Central memory CD4-positive, alpha-beta T cell (primary cell): Measurements from ENCODE around the gene BTNL9.
"Not testable (repeated sequence)": the region's sequence is repeated elsewhere in the genome, so short reads cannot be mapped to it uniquely, and the experiment has no call there.

Experiments
- DNase-seq: peaks from one replicate; pipeline ENCODE4 v3.0.0; 2022

Gene BTNL9

GRCh38 chr5:181043285-181044092 is 3.4 kb downstream of the BTNL9 start:
- no peak for DNase-seq

GRCh38 chr5:181044093-181044599 is 4.1 kb downstream of the BTNL9 start:
- DNase-seq = no peak

- DNase-seq = no peak
Measured at GRCh38 chr5:181044662-181045305, 4.7 kb downstream of the BTNL9 start.

- no peak for DNase-seq
Measured at GRCh38 chr5:181045316-181045715, 5.2 kb downstream of the BTNL9 start.

- DNase-seq = not testable (repeated sequence)
Measured at GRCh38 chr5:181045857-181046256, 5.8 kb downstream of the BTNL9 start.

- no peak for DNase-seq
Measured at GRCh38 chr5:181047288-181047687, 7.2 kb downstream of the BTNL9 start.

GRCh38 chr5:181047921-181048320 is 7.9 kb downstream of the BTNL9 start:
- DNase-seq = no peak

GRCh38 chr5:181050016-181050415 is 9.9 kb downstream of the BTNL9 start:
- DNase-seq = no peak

GRCh38 chr5:181051841-181052671 is 12.0 kb downstream of the BTNL9 start:
- no peak for DNase-seq

GRCh38 chr5:181052672-181053487 is 12.8 kb downstream of the BTNL9 start:
- no peak for DNase-seq

GRCh38 chr5:181053488-181054121 is 13.5 kb downstream of the BTNL9 start:
- DNase-seq = no peak

GRCh38 chr5:181054138-181054537 is 14.1 kb downstream of the BTNL9 start:
- no peak for DNase-seq

- no peak for DNase-seq
Measured at GRCh38 chr5:181054871-181055459, 14.9 kb downstream of the BTNL9 start.

- DNase-seq = no peak
Measured at GRCh38 chr5:181056431-181056830, 16.4 kb downstream of the BTNL9 start.

GRCh38 chr5:181058321-181058720 is 18.3 kb downstream of the BTNL9 start:
- DNase-seq = no peak

- DNase-seq = no peak
Measured at GRCh38 chr5:181058786-181059296, 18.8 kb downstream of the BTNL9 start.

GRCh38 chr5:181059297-181060230 is 19.5 kb downstream of the BTNL9 start:
- DNase-seq = no peak

- no peak for DNase-seq
Measured at GRCh38 chr5:181060231-181060590, 20.1 kb downstream of the BTNL9 start.

- DNase-seq = no peak
Measured at GRCh38 chr5:181060924-181061323, 20.9 kb downstream of the BTNL9 start.

- DNase-seq = no peak
Measured at GRCh38 chr5:181061645-181062044, 21.6 kb downstream of the BTNL9 start.
